Skin epidermis (tissue), 12 donors: ENCODE data around the gene WWC1.

Source experiments
- H3K27ac ChIP-seq, 21 experiments: fragments of 200-600 bp; sonication (generic) in 11 of 21; one replicate each; pipeline ENCODE4 v1.5.0; 2020; ENCODE audit warnings: mild to moderate bottlenecking in 3 of 21, inconsistent platforms in 2 of 21, moderate library complexity in 2 of 21
- H3K4me3 ChIP-seq, 7 experiments: fragments of 200-600 bp; sonication (generic) in 2 of 7; one replicate each; pipeline ENCODE4 v1.5.0; 2020; ENCODE audit warnings: inconsistent platforms in 2 of 7, mild to moderate bottlenecking in 2 of 7, moderate library complexity in 1 of 7

The WWC1 gene

GRCh38 chr5:168463081-168463480 is 171.6 kb downstream of the WWC1 start:
- no peak overlapping the region for H3K4me3 ChIP-seq
- H3K27ac ChIP-seq: no peak overlapping the region

- H3K27ac ChIP-seq: no peak overlapping the region
- no peak overlapping the region for H3K4me3 ChIP-seq
Observed at GRCh38 chr5:168464214-168464613, 172.8 kb downstream of the WWC1 start.

- H3K4me3 ChIP-seq: no peak overlapping the region
- H3K27ac ChIP-seq: no peak overlapping the region
Observed at GRCh38 chr5:168464641-168465040, 173.2 kb downstream of the WWC1 start.

GRCh38 chr5:168467755-168468330 is 176.4 kb downstream of the WWC1 start:
- H3K27ac ChIP-seq: no peak overlapping the region

GRCh38 chr5:168468836-168469235 is 177.4 kb downstream of the WWC1 start:
- Histone ChIP-seq H3K27ac (no peak overlapping the region), H3K4me3 (no peak overlapping the region)

More at GRCh38 chr5:168467755-168468330, 176.4 kb downstream of the WWC1 start:
- H3K4me3 ChIP-seq: no peak overlapping the region

- no peak overlapping the region for H3K27ac ChIP-seq
- H3K4me3 ChIP-seq: no peak overlapping the region
Observed at GRCh38 chr5:168469816-168470215, 178.4 kb downstream of the WWC1 start.

- peak overlapping the region in 3 of 21 experiments; percentile 5 to 60 (median 55) for H3K27ac ChIP-seq
- no peak overlapping the region for H3K4me3 ChIP-seq
Observed at GRCh38 chr5:168471785-168472184, 180.3 kb downstream of the WWC1 start.

GRCh38 chr5:168472329-168472728 is 180.9 kb downstream of the WWC1 start:
- H3K27ac ChIP-seq: peak overlapping the region in 3 of 21 experiments; percentile 32 to 60 (median 55)
- H3K4me3 ChIP-seq: no peak overlapping the region

GRCh38 chr5:168474319-168474718 is 182.9 kb downstream of the WWC1 start:
- Histone ChIP-seq H3K4me3 (no peak overlapping the region), H3K27ac (no peak overlapping the region)

GRCh38 chr5:168477060-168477459 is 185.6 kb downstream of the WWC1 start:
- no peak overlapping the region for H3K4me3 ChIP-seq
- no peak overlapping the region for H3K27ac ChIP-seq

- no peak overlapping the region for H3K27ac ChIP-seq
- H3K4me3 ChIP-seq: no peak overlapping the region
Observed at GRCh38 chr5:168479166-168479565, 187.7 kb downstream of the WWC1 start.

- Histone ChIP-seq H3K27ac (no peak overlapping the region), H3K4me3 (no peak overlapping the region)
Observed at GRCh38 chr5:168480601-168481000, 189.2 kb downstream of the WWC1 start.

GRCh38 chr5:168481330-168481788 is 189.9 kb downstream of the WWC1 start:
- no peak overlapping the region for H3K4me3 ChIP-seq
- no peak overlapping the region for H3K27ac ChIP-seq

- H3K4me3 ChIP-seq: no peak overlapping the region
- no peak overlapping the region for H3K27ac ChIP-seq
Observed at GRCh38 chr5:168482361-168482760, 190.9 kb downstream of the WWC1 start.

- Histone ChIP-seq H3K27ac (peak within 1 kb of the TSS in 20 of 21 experiments; percentile 57 to 89 (median 83)), H3K4me3 (peak within 1 kb of the TSS; percentile 67 to 99 (median 95))
Observed at GRCh38 chr5:168486136-168486879, 194.9 kb downstream of the WWC1 start, which contains the start of gene RARS1. TSS of gene RARS1 (plus strand) at chr5:168486471. CDS start at chr5:168486499, 28 bp downstream.

GRCh38 chr5:168489059-168489458 is 197.6 kb downstream of the WWC1 start:
- no peak overlapping the region for H3K27ac ChIP-seq
- no peak overlapping the region for H3K4me3 ChIP-seq

- H3K27ac ChIP-seq: no peak overlapping the region
Observed at GRCh38 chr5:168494057-168494555, 202.7 kb downstream of the WWC1 start.

GRCh38 chr5:168502563-168503237 is 211.3 kb downstream of the WWC1 start:
- H3K27ac ChIP-seq: no peak overlapping the region

More at GRCh38 chr5:168494057-168494555, 202.7 kb downstream of the WWC1 start:
- H3K4me3 ChIP-seq: no peak overlapping the region

GRCh38 chr5:168513861-168514428 is 222.5 kb downstream of the WWC1 start:
- no peak overlapping the region for H3K27ac ChIP-seq

More at GRCh38 chr5:168502563-168503237, 211.3 kb downstream of the WWC1 start:
- no peak overlapping the region for H3K4me3 ChIP-seq

More at GRCh38 chr5:168513861-168514428, 222.5 kb downstream of the WWC1 start:
- H3K4me3 ChIP-seq: no peak overlapping the region
